Mesothelial cell of epicardium (in vitro differentiated cells): ENCODE results near the gene IL21R. TPM values are rescaled to one million over a fixed set of nuclear protein-coding genes. Genes with fewer than 3 reads are reported as not detected.
A peak's percentile ranks its signal among the peaks of the same experiment; 100 is the strongest.

ENCODE experiments used
- DNase-seq, 2 experiments: peaks; one replicate each; pipeline ENCODE4 v3.0.0; 2021; ENCODE audit warnings: low spot score in 2 of 2; ENCODE audit not compliant: unreplicated experiment in 2 of 2
- H3K27ac Mint-ChIP-seq: 2 replicates; pipeline ENCODE4 v1.8.0; 2021; ENCODE audit warnings: mixed read lengths
- H3K27me3 Mint-ChIP-seq: 2 replicates; pipeline ENCODE4 v1.8.0; 2021; ENCODE audit warnings: low read depth, mixed read lengths
- H3K36me3 Mint-ChIP-seq: 2 replicates; pipeline ENCODE4 v1.8.0; 2021; ENCODE audit warnings: mixed read lengths
- H3K4me1 Mint-ChIP-seq: 2 replicates; pipeline ENCODE4 v1.8.0; 2021; ENCODE audit warnings: mixed read lengths
- H3K4me3 Mint-ChIP-seq: 2 replicates; pipeline ENCODE4 v1.8.0; 2021; ENCODE audit warnings: mild to moderate bottlenecking, moderate library complexity, mixed read lengths
- H3K9me3 Mint-ChIP-seq: 2 replicates; pipeline ENCODE4 v1.8.0; 2021; ENCODE audit warnings: mixed read lengths
- CTCF ChIP-seq: fragments of 200-600 bp; sonication (generic); IDR thresholded peaks from one replicate; pipeline ENCODE4 v1.5.0; 2021; ENCODE audit warnings: antibody characterized with exemption; ENCODE audit not compliant: unreplicated experiment
- total RNA-seq: library from RNA; stranded (reverse); gene quantifications from 3 replicates; pipeline ENCODE4 v1.2.1, GENCODE V29; 2021

The IL21R gene
- total RNA-seq, 1 donor from 2014 or later, result 0.22 TPM

DNA sequence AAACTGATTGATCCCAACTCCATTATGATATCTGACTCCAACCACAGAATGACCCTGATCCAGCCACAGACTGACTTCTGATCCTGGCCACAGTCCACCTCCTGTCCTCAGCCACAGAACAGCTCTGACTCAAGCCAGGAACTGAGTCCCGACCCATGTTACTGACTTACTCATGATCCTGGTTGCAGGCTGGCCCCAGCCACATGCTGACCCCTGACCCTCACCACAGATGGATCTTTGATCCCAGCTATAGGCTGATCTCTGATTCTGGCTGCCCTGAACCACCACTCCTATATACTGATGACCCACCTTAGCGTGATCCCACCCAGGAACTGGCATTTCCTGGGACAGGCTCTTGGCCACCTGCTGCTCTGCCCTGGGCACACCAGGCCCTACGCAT is 32.2 kb upstream of the IL21R start:
- DNase-seq, result no peak
- Mint-ChIP-seq H3K4me1 (no peaks in the 10 kb centered on the region), H3K9me3 (peaks cover 6% of the 10 kb centered on the region), H3K4me3 (no peak overlapping the region), H3K27ac (no peak overlapping the region), H3K36me3 (no peaks in the 10 kb centered on the region), H3K27me3 (no peaks in the 10 kb centered on the region)
- no peak for TF ChIP-seq CTCF

DNA sequence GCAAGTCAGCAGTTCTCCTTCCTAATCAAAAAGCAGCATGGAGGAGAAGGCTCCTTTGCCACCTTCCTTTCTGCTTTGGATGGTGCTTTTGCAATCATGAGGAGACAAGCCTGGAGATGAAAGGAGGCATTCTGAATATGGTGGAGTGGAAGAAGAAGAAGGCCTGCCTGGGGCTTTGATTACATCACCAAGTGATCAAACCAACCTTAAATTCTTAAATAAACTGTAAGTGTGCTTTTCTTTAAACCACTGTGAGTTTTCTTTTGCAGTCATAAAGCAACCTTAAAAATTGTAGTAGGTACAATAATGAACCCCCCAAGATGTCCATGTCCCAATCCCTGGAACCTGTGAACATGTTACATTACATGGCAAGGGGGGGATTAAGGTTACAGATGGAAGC is 31.7 kb upstream of the IL21R start:
- H3K27ac Mint-ChIP-seq, result no peak overlapping the region

DNA sequence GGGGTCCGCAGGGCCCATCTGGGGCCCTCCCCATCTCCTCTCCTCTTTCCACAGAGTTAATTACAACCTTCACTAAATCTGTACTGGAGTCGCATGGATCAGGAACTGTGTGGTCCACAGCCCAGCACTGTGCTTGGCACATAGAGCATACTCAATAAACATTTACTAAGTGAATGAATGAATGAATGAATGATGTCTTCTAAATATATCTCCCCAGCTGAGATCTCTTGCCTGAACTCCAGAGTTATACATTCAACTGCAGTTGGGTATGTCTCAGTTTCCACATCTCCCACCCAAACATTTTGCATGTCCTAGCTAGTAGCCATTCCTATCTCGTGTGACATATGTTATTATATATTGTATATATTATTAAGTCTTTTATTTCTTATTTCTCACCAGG is 28.7 kb upstream of the IL21R start:
- H3K27ac Mint-ChIP-seq, result no peak overlapping the region
- DNase-seq, result no peak
- peaks cover 6% of the 10 kb centered on the region for H3K9me3 Mint-ChIP-seq
- H3K4me1 Mint-ChIP-seq, result no peaks in the 10 kb centered on the region
- TF ChIP-seq CTCF, result no peak
- H3K27me3 Mint-ChIP-seq, result peaks cover 2% of the 10 kb centered on the region
- no peak overlapping the region for H3K4me3 Mint-ChIP-seq
- no peaks in the 10 kb centered on the region for H3K36me3 Mint-ChIP-seq

More for the DNA sequence above, 31.7 kb upstream of the IL21R start:
- no peak for TF ChIP-seq CTCF
- no peak for DNase-seq
- H3K36me3 Mint-ChIP-seq, result no peaks in the 10 kb centered on the region
- H3K4me3 Mint-ChIP-seq, result no peak overlapping the region
- no peaks in the 10 kb centered on the region for H3K4me1 Mint-ChIP-seq
- no peaks in the 10 kb centered on the region for H3K27me3 Mint-ChIP-seq
- H3K9me3 Mint-ChIP-seq, result peaks cover 6% of the 10 kb centered on the region

DNA sequence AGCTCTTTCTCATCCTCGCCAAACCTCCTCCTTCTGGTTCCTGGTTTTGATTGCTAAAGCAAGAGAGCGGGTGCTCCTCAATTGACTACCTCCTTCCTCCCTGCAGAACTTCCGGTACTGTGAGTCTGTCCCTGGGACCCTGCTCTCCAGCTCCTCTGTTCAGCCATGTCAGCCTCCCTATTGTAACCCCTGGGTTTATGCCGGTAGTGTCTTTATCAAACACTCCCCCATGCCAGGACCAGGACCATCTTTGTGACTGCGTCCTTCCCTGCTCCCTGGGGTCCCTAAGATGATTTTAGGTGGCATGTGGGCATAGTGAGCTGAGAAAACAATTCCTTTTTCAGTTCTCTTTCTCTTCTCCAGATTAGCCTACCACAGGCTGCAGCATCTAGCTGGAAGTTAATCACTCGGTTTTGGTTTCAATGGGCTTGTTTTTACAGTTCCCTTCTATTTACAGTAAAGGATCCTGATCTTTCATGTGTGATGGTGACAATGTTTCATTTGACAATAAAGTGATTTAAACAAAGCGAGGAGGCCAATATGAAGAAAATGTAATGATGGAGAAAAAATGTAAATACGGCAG is 27.7 kb upstream of the IL21R start:
- H3K9me3 Mint-ChIP-seq, result peaks cover 6% of the 10 kb centered on the region
- H3K4me1 Mint-ChIP-seq, result no peaks in the 10 kb centered on the region
- no peak overlapping the region for H3K4me3 Mint-ChIP-seq
- TF ChIP-seq CTCF, result no peak
- DNase-seq, result no peak
- peaks cover 2% of the 10 kb centered on the region for H3K27me3 Mint-ChIP-seq
- no peak overlapping the region for H3K27ac Mint-ChIP-seq
- no peaks in the 10 kb centered on the region for H3K36me3 Mint-ChIP-seq

DNA sequence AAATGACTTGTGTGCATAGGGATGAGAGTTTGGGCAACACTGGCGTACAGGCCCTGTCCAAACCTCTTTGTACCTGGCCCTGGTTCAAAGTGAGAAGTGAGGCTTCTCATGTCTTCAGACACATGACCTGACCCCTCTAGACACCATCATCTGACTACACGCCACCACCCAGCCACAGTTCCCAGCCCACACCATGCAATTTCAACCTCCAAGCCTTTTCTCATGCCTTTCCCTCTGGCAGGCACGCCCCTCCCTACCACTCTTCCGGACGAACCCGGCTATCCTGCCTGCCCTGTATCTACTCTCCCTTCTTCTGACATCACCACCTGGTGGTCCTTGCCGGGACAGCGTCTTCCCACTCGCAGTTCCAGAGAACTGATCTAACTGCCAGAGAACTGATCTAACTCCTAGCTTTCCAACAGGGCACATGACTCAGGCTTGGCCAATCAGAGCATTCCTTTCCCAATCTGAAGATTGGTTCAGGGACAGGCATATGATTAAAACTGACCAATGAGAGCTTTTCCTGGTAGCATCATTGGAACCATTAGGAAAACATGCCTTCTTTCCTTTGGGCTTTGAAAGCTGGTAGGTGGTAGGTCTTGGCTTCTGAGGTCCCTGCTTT is 27.1 kb upstream of the IL21R start:
- Mint-ChIP-seq H3K36me3 (no peaks in the 10 kb centered on the region), H3K27ac (no peak overlapping the region), H3K9me3 (peaks cover 6% of the 10 kb centered on the region), H3K4me3 (no peak overlapping the region), H3K4me1 (no peaks in the 10 kb centered on the region), H3K27me3 (peaks cover 2% of the 10 kb centered on the region)
- TF ChIP-seq CTCF, result peak; percentile 68
- DNase-seq, result peak; percentile 42 to 70
